Measurements from ENCODE around the gene KLHL29.

The KLHL29 gene

DNA sequence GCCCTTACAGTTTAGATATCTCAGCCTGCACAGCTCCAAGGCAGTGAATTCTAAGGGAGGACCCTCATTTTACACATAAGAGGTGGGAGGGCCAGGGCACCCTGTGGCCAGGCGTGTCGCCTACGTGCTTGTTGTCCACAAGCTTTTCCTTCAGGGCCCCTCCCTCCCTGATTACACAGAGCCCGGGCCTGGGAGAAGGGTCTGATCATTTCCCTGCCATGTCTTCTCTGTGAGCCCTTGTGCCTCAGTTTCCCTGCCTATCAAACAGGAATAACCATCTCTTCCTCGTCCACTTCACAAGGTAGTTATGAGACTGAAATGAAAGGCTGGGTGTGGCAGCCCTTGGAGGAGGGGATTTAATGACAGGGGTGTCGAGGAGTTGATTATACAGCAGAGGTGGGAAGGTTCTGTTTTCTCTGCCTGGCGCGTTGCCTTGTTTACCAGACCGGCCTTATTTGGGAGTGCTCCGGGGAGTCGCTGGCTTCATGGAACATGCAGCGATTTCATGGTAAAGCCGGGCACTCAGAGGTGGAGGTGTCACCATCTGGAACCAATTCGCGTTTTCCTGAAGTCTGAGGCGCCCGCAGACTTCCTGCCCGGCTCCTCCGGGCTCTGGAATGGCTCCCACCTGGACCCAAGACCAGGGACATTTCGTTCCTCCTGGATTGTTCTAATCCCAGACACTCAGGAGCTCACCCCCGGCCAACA is 208.9 kb downstream of the KLHL29 start:
- DNase-seq (ENCODE audit: low read depth) = no peak

GRCh38 chr2:23594460-23594825 is 209.5 kb downstream of the KLHL29 start:
- no peak for DNase-seq (ENCODE audit: low read depth)

- DNase-seq (ENCODE audit: low read depth) = no peak
These were observed 210.0 kb downstream of the KLHL29 start for GRCh38 chr2:23595021-23595420.

- no peak for DNase-seq (ENCODE audit: low read depth)
These were observed 210.7 kb downstream of the KLHL29 start for GRCh38 chr2:23595601-23596251.

DNA sequence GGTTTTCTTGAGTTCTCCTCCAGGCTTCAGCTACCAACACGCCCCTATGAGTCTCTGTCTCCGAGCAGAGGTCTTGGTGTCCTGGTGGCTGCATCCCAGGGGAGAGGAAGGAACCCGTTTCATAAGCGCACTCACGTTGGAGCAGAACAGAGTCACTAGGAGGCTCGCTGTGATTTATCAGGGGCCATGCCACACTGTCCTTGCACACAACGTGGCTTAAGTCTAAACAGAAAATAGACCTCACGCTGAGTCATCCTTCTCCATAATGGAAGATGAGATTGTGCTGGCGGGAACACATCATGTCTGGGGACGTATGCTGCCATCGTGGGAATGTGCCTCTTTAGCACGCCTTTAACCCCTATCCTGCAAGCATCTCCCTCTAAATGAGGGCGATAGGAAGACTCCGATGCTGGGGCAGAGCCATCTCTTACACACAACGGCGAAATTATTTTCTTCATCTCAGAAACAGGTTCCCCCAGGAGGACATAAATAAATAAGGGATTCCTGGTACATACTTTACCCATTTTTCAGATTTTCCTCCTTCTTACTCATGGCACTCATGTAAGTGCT is 211.4 kb downstream of the KLHL29 start:
- DNase-seq (ENCODE audit: low read depth) = no peak

DNA sequence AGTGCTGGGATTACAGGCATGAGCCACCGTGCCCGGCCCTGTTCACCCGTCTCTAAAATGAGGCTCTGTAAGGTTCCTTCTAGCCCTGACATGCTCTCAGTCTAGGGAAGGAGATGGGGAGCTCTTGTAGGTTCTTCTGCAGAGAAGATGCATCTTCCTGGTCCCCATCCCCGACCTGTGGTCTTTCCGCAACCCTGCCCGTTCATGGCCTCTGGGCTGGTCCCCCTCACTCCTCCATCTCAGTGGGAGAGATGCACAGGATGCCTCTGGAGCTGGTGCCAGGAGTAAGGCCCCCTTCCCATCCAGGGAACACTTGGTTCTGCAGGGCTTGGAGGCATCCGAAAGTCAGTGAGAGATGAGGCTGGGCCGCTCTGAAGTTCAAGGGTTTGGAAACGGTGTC is 212.7 kb downstream of the KLHL29 start:
- DNase-seq (ENCODE audit: low read depth) = no peak

- DNase-seq (ENCODE audit: low read depth) = no peak
These were observed 214.0 kb downstream of the KLHL29 start for GRCh38 chr2:23599006-23599405.

DNA sequence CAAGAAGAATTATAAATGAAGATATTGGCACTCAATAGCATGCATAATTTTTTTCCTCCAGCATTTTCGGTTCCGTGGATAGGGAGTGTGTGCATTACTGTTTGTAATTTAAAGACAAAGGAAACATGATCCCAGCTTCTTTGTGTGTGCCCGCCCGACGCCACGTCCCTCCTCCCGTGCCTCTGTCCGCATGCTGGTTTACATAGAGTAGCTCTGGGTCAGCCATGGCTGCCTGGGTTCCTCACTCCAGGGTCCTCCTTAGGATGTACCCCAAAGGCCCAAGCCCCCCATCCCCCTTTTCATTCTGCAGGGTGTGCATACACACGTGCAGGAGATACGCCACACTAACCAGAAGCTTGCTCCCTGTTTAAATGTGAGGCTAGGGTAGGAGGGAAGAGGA is 214.7 kb downstream of the KLHL29 start:
- no peak for DNase-seq (ENCODE audit: low read depth)

DNA sequence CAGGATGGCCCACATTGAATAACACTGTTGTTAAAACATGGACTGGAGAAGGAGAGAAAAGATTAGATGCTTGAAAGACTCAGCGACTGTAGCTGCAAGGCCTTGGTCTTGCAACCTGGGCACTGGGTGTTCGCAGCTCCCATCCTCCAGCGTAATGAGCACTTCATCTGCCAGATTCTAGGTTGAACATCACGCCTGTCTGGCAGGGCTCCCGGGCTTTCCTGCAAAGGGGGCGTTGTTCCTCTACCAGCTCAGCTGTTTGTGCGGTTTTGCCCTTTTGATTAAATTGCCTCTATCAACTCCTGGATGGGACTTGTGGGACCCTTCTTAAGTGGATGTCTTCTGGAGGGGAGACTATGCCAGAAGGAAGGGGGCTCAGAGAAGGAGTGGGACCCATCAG is 215.4 kb downstream of the KLHL29 start:
- no peak for DNase-seq (ENCODE audit: low read depth)

DNA sequence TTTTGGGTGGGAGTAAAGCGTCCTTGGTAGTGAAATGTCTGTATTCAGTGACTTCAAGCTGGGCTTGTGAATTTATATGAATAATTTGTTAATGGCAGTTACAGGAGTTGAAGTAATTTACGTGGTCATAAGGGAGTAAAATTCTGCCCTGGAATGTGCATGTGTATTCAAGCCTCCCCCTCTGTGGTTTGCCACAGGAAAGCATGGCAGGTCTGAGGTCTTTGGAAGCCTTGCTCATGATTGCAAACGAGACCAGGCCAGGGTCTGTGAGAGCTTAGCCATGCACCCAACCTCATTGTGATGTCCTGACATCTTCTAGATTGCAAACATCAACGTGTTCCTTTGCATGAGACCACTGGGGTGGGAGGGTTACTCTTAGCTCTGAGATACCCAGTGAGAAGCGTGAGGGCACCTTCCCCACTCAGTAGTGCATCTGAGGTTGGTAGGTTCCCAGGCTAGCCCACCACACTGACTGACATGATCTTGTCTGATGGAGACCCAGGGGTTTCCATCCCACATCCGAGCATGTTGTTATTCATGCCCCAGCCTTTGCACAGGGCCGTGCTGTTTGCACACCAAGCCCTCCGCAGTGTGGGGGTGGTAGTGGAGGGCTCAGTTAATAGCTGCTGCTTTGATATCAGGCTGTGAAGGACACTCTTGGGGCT is 216.5 kb downstream of the KLHL29 start:
- DNase-seq (ENCODE audit: low read depth) = no peak

DNA sequence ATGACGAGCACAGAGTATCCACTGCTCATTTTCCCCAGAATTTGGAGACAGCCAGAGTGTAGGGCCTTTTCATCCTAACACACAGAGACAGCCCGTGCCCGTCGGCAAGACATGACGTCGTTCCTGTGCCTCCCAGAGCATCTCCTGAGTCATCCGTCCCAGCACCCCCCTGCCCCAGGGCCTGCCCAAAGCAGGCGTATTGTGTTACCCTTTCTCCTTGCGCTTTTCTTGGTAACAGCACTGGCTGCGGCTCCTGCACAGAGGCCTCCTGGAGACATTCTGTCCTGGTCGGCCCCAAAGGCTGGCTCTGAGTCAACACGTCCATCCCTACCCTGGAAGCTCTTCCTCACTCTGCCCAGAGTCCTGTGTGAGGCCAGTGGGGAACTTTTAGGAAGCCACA is 217.1 kb downstream of the KLHL29 start:
- DNase-seq (ENCODE audit: low read depth) = no peak

GRCh38 chr2:23603156-23603555 is 218.2 kb downstream of the KLHL29 start:
- DNase-seq (ENCODE audit: low read depth) = no peak

DNA sequence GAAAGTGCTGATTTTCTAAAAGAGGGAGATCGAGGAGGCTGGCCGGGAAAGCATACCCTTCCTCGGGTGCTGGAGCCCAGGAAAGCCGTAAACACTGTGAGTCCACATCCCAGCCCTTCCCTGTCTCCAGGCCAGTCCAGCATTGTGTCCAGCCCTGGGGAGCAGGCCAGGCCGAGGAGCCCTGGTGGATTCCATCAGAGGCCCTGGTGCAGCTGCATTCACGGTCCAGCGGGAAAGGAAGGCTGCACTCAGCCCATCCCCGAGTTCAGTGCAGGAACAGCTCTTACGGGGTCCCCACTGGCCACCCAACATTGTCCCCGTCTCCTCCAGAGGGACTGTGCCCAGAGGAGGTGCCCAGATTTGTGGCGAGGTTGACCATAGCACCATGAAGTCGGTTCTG is 218.6 kb downstream of the KLHL29 start:
- no peak for DNase-seq (ENCODE audit: low read depth)

DNA sequence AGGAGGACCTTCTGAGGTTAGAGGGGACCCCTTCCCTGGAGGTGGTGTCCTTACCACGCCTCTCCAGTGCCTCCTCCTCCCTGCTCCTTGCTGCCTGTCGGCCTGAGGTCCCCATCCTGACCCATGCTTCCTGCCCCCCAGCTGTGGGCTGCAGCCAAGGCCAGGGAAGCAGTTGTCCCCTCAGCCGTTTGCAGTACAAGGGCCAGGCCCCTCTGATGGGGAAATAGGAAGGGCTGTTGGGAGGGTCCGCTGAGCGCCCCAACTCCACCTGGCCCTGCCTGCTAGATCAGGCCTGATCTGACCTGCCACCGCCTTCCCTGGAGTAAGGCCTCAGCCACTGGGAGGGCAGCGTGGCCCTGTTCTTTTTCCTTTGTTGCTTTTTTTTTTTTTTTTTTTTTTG is 219.8 kb downstream of the KLHL29 start:
- DNase-seq (ENCODE audit: low read depth) = no peak

DNA sequence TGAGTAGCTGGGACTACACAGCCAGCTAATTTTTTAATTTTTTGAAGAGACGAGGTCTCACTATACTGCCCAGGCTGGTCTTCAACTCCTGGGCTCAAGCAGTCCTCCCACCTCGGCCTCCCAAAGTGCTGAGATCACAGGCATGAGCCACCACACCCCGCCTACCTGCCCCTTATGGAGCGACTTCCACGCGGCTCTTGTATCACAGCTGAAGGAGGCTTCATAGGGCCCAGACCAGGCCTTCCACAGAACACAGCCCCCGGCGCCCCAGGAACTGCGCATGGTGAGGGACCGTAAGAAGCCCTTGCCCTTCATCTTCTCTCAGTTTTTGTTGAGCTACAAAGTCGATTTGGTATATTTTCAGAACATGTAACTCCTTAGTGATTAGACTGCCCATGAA is 220.3 kb downstream of the KLHL29 start:
- DNase-seq (ENCODE audit: low read depth) = no peak

GRCh38 chr2:23606196-23606595 is 221.2 kb downstream of the KLHL29 start:
- no peak for DNase-seq (ENCODE audit: low read depth)

- no peak for DNase-seq (ENCODE audit: low read depth)
These were observed 222.0 kb downstream of the KLHL29 start for GRCh38 chr2:23606968-23607367.

- DNase-seq (ENCODE audit: low read depth) = no peak
These were observed 222.9 kb downstream of the KLHL29 start for GRCh38 chr2:23607925-23608324.

- no peak for DNase-seq (ENCODE audit: low read depth)
These were observed 224.3 kb downstream of the KLHL29 start for GRCh38 chr2:23609254-23609653.

GRCh38 chr2:23611839-23612238 is 226.9 kb downstream of the KLHL29 start:
- no peak for DNase-seq (ENCODE audit: low read depth)

DNA sequence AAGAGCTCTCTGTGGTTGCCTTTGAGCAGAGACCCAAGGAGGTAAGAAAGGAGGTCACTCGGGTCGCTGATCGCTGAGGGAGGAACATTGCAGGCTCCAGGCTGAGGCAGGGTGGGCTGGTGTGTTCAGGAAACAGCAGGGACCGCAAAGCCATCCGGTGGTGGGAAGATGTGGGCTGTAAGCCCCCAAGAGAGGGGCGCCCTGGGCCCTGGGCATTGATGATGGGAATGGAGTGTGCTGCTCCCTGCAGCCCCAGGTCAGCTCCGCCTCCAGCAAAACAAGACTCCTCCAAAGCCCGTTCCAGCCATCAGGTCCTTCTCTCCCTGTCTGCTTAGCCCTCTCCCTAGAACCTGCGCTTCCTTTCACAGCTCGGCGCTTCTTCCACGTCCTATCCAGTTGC is 229.7 kb downstream of the KLHL29 start:
- no peak for DNase-seq (ENCODE audit: low read depth)

DNA sequence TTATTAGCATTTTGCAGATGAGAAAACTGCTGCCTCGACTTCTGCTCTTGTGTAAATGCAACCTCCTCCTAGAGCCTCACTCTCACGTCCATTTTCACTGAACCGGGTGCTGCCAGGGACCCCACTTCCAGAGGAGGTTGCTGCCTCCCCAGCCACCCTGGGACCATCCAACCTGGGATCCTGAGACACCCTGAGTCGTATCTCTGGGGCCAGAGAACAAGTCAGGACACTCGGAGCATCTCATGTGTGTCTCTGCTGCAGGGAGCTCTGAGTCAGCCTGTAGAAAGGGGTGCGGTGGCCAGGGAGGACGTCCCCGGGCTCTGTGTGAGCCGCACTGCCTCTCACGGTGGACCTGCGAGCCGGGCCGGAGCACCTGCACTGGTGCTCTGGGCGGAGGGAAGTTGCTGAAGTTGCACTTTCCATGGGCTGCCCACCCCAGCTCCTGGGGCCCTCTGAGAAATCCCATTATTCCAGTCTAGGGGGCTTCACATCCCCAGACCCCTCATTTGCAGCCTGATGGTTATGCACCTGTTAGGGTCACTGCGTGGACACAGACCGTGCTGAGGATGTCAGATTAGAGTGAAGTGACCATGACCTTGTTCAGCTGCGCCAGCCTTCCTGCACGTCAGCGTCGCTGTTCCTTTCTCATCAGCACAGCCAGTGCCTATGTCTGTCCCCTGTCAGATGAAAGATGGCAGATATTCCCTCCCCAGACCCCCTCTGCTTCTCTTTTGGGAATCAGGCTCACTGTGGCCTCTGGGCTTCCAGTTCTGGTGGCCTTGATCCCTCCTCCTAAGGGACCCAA is 230.4 kb downstream of the KLHL29 start:
- no peak for DNase-seq (ENCODE audit: low read depth)

All from stimulated activated CD8-positive, alpha-beta memory T cell treated with anti-CD3 and anti-CD28 coated beads, Interleukin-7, amount 100 ng/mL, for 24 hours (primary cell).